Fibroblast of peridontal ligament (primary cell): ENCODE data around the gene TPR.
A peak's percentile ranks its signal among the peaks of the same experiment; 100 is the strongest.

ENCODE experiments used
- DNase-seq: peaks from one replicate; pipeline ENCODE4 v3.0.0-alpha.2; 2010; ENCODE audit errors: extremely low read depth

The TPR gene

DNA sequence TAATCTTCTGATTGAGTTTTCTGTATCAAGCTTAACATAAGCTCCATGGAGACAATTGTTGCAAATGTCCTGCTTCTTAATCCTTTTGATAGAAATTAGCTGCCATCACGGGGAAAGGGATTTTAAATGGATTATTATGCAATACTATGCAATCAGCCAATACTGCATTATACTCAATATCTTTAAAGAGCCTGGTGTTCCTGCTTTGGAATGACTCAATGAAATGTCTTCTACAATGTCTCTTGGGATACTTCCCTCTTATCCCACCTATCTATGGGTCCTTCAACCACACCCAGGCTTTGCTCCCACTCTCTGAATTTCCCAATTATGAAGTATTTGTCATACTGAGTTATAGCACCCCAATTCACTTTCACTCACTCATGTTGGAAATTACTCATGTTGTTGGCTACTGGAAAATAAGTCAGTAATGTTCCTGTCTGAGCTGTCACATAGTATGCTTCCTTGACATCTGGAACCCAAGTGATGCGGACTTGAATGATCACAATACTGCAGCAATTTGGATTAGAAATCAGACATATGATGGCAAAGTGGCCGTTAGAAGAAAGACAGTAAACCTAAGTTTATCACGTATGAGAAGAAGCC, 85.0 kb downstream of the TPR start:
- no peak for DNase-seq

DNA sequence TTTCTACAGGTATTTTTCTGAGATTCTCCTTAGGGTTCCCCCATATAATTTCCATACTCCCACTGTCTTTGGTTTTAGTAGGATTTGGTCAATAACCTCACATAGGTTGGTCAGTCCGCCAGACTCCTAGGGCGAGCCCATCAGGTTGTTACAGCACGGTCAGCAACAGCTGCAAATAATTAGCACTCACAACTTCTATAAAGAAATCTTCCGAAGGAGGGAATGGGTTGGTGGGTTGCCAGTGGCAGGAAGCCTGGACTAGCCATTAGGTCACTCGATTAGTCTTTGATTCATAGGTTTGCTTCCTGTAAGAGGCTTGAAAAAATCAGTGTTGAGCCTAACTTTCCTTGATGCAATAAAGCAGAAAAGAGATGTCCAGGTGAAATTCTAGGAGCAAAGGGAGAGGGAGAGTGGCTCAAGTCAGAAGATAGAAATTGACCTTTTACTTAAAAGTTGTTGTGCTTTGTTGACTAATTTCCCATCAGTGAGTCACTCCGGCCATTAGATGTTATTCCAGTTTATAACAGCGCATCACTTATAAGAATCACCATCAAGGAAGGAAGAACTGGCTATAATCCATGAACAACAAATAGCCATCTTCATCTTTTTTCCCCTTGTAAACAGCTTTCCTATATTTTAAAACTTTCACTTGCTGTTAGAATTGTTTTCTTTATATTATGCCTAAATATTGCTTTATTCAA, 88.3 kb downstream of the TPR start:
- DNase-seq = peak; percentile 8

DNA sequence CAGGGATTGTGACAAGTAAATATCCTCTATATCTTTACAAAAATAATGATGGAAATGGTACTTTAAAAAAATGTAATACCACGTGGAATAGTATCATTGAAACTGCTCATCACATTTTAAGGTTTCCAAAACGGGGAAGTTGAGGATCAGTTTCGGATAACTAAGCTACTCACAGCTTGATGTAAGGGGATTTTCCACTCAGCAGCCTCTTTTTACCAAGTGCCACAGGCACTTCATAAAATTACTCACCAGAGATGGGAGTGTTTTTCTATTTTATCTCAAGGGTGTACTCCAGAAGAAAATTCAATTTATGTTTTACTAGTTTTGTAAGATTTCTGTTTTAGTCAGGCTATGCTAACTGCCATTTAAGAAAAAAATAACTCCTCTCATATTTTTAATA, 91.7 kb downstream of the TPR start:
- DNase-seq = no peak

DNA sequence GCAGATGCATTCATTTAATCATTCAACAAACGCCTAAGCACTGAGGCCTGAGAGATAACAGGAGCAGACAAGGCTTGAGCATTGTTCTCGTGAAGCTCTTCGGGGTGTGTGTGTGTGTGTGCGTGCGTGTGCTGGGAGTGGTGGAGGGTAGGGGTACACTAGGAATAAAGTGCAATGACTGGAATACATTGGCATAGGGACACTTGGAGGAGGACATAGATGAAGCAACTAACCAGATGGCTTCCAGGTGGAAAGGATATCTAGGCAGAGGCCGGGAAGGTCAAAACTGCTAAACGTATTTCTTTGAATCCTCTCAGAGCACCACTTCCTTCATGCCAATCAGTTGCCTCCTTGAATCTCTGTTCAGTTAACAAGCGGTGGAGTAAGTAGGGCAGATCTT, 92.6 kb downstream of the TPR start:
- no peak for DNase-seq

DNA sequence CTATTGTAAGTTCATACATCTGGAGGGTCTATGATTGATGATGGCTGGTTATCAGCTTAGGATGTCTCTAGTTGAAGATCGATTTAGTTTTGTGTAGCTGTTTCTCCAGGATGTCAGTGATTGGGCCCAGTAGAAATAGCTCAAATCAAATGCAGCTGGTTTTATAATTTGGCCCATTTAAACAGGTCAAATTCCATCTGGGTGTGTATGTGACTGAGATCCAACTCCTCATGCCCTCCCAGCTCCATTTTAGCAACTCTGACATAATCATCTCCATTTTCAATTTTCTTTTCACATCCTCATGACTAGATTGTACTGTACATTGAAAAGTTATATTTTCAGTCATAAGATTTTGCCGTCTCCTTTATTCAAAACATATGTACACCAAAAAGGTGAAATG, 99.2 kb downstream of the TPR start:
- DNase-seq = peak; percentile 66

DNA sequence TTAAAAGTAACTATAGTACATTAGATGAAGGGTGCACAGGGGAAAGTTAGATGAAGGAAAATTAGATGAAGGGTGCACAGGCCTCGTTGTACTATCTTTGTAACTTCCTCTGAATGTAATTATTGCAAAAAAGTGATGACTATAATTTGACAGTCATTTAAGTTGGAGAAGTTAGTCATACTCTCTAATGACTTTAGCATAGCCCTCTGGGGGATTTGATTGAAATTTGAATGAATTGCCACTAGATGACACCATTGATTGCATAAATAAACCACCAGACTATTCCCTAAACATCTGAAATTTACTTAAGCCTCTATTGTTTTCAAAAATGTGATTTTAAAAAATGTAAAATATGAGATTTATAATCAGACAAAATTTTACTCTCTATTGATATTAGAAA, 102.6 kb downstream of the TPR start:
- peak; percentile 24 for DNase-seq

DNA sequence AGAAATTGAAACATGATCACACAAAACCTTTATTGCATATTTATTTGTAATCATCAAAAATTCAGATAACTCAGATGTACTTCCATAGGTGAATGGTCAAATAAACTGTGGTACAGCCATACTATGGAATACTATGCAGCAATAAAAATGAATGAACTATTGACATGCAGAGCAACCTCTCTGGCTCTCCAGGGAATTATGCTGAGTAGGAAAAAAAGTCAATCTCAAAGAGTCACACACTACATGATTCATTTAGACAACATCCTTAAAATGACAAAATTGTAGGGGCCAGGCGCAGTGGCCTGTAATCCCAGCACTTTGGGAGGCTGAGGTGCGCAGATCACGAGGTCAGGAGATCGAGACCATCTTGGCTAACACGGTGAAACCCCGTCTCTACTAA, 104.0 kb downstream of the TPR start:
- DNase-seq = no peak
